Tibial nerve (tissue), 4 donors: ENCODE results near the gene MTCH1. TPM values are rescaled to one million over a fixed set of nuclear protein-coding genes. Genes with fewer than 3 reads are reported as not detected.

Experiments
- DNase-seq, 2 donors: peaks; one replicate each; pipeline ENCODE4 v3.0.0-alpha.2; 2019; ENCODE audit warnings: low spot score in 2 of 2
- H3K27ac ChIP-seq, 4 donors: fragments of 200-600 bp; sonication (generic) in 3 of 4; one replicate each; pipeline ENCODE4 v1.5.1; 2017 to 2019; ENCODE audit warnings: mild to moderate bottlenecking in 1 of 4
- H3K27me3 ChIP-seq, 2 donors: fragments of 200-600 bp; sonication (generic) in 1 of 2; one replicate each; pipeline versions ENCODE4 v1.5.1 to v1.6.0; 2017 to 2019
- H3K36me3 ChIP-seq, 3 donors: fragments of 200-600 bp; sonication (generic); one replicate each; pipeline ENCODE4 v1.5.1; 2018 to 2019
- H3K4me1 ChIP-seq, 4 donors: fragments of 200-600 bp; sonication (generic) in 3 of 4; one replicate each; pipeline ENCODE4 v1.5.1; 2017 to 2019
- H3K4me3 ChIP-seq, 4 donors: fragments of 200-600 bp; sonication (generic) in 3 of 4; one replicate each; pipeline ENCODE4 v1.5.1; 2017 to 2019; ENCODE audit warnings: mild to moderate bottlenecking in 1 of 4, moderate library complexity in 1 of 4
- H3K9me3 ChIP-seq, 4 donors: fragments of 200-600 bp; sonication (generic) in 3 of 4; one replicate each; pipeline ENCODE4 v1.5.1; 2017 to 2019
- CTCF ChIP-seq, 5 experiments: fragments of 200-600 bp in 3 of 5; fragments of 450-650 bp in 2 of 5; sonication (generic) in 3 of 5; IDR thresholded peaks; one replicate each; pipeline ENCODE4 v1.5.1; 2016 to 2019; ENCODE audit warnings: antibody characterized with exemption in 5 of 5, mild to moderate bottlenecking in 3 of 5, moderate library complexity in 2 of 5
- EP300 ChIP-seq, 2 donors: sonication (generic); formaldehyde crosslinking; IDR thresholded peaks; one replicate each; pipeline ENCODE4 v1.6.1; 2017; ENCODE audit warnings: antibody characterized with exemption in 2 of 2, mild to moderate bottlenecking in 1 of 2
- POLR2A ChIP-seq, 2 donors: fragments of 450-650 bp; IDR thresholded peaks; one replicate each; pipeline ENCODE4 v1.6.1; 2017; ENCODE audit warnings: antibody characterized with exemption in 2 of 2, mild to moderate bottlenecking in 2 of 2, moderate library complexity in 2 of 2
- WGBS, 2 donors: methylation state at CpG; one replicate each; pipeline ENCODE4 v1.1.5; 2018; 5-methylcytosine and 5-hydroxymethylcytosine counted together
- total RNA-seq, 4 donors: library from RNA; depleted of rRNA; stranded (reverse); fragments of >200 nt; gene quantifications; one replicate each; pipeline ENCODE4 v1.1.0, GENCODE V29; 2016

MTCH1 gene
- total RNA-seq, 4 donors from 2014 or later, result 277 to 347 (median 301) TPM

GRCh38 chr6:36937896-36938295 lies 48.1 kb downstream of the MTCH1 start:
- Histone ChIP-seq H3K9me3 (no peaks in the 10 kb centered on the region), H3K4me1 (no peaks in the 10 kb centered on the region), H3K36me3 (no peaks in the 10 kb centered on the region), H3K4me3 (no peak overlapping the region), H3K27me3 (no peaks in the 10 kb centered on the region), H3K27ac (no peak overlapping the region)
- no peak for DNase-seq
- WGBS, 2 donors, result 93% methylated on average over 6 of the region's 6 CpGs
- no peak for TF ChIP-seq CTCF (IDR thresholded peaks at IDR 0.05)
- no peak for TF ChIP-seq POLR2A (IDR thresholded peaks at IDR 0.05)
- TF ChIP-seq EP300 (IDR thresholded peaks at IDR 0.05), result no peak

GRCh38 chr6:36936824-36937223 lies 49.2 kb downstream of the MTCH1 start:
- no peaks in the 10 kb centered on the region for H3K4me1 ChIP-seq
- DNase-seq, result no peak
- no peak overlapping the region for H3K4me3 ChIP-seq
- H3K9me3 ChIP-seq, result no peaks in the 10 kb centered on the region
- WGBS, 2 donors, result 89 to 94% methylated on average over 5 of the region's 5 CpGs
- TF ChIP-seq CTCF (IDR thresholded peaks at IDR 0.05) (no peak), EP300 (IDR thresholded peaks at IDR 0.05) (no peak), POLR2A (IDR thresholded peaks at IDR 0.05) (no peak)
- no peaks in the 10 kb centered on the region for H3K36me3 ChIP-seq
- H3K27ac ChIP-seq, result no peak overlapping the region
- no peaks in the 10 kb centered on the region for H3K27me3 ChIP-seq

GRCh38 chr6:36934901-36935300 lies 51.1 kb downstream of the MTCH1 start:
- Histone ChIP-seq H3K9me3 (no peaks in the 10 kb centered on the region), H3K27me3 (no peaks in the 10 kb centered on the region), H3K4me3 (no peak overlapping the region), H3K27ac (no peak overlapping the region), H3K4me1 (peaks cover 0 to under 1% (median 0%) of the 10 kb centered on the region in 4 donors), H3K36me3 (no peaks in the 10 kb centered on the region)
- no peak for DNase-seq
- TF ChIP-seq POLR2A (IDR thresholded peaks at IDR 0.05) (no peak), EP300 (IDR thresholded peaks at IDR 0.05) (no peak), CTCF (IDR thresholded peaks at IDR 0.05) (no peak)
- WGBS, 2 donors, result 87 to 89% methylated on average over 7 of the region's 7 CpGs

- WGBS, 2 donors, result 80 to 90% methylated on average over 4 of the region's 4 CpGs
- Histone ChIP-seq H3K27ac (no peak overlapping the region), H3K4me3 (no peak overlapping the region), H3K36me3 (no peaks in the 10 kb centered on the region), H3K4me1 (peaks cover 0 to 14% (median 0%) of the 10 kb centered on the region in 4 donors), H3K27me3 (no peaks in the 10 kb centered on the region), H3K9me3 (no peaks in the 10 kb centered on the region)
- TF ChIP-seq CTCF (IDR thresholded peaks at IDR 0.05) (no peak), EP300 (IDR thresholded peaks at IDR 0.05) (no peak), POLR2A (IDR thresholded peaks at IDR 0.05) (no peak)
- no peak for DNase-seq
Measured at GRCh38 chr6:36933519-36933918, 52.5 kb downstream of the MTCH1 start.

GRCh38 chr6:36933102-36933501 lies 52.9 kb downstream of the MTCH1 start:
- Histone ChIP-seq H3K36me3 (peaks cover 0 to 1% (median 0%) of the 10 kb centered on the region in 3 donors), H3K9me3 (no peaks in the 10 kb centered on the region), H3K27me3 (no peaks in the 10 kb centered on the region), H3K4me1 (peaks cover 0 to 18% (median 0%) of the 10 kb centered on the region in 4 donors), H3K27ac (no peak overlapping the region), H3K4me3 (no peak overlapping the region)
- 61 to 65% methylated on average over 2 of the region's 2 CpGs for WGBS, 2 donors
- no peak for DNase-seq
- TF ChIP-seq POLR2A (IDR thresholded peaks at IDR 0.05) (no peak), EP300 (IDR thresholded peaks at IDR 0.05) (no peak), CTCF (IDR thresholded peaks at IDR 0.05) (no peak)
